Esophagus (tissue), 2 donors: ENCODE results near the gene SKI. TPM values are rescaled to one million over a fixed set of nuclear protein-coding genes. Genes with fewer than 3 reads are reported as not detected.
"Not testable (repeated sequence)": the region's sequence is repeated elsewhere in the genome, so short reads cannot be mapped to it uniquely, and the experiment has no call there.

Source experiments
- H3K27ac ChIP-seq, 2 donors: one replicate each; pipeline ENCODE4 v1.5.1; 2013; ENCODE audit warnings: low read depth in 2 of 2, mild to moderate bottlenecking in 2 of 2, inconsistent platforms in 1 of 2, low read length in 1 of 2, moderate library complexity in 1 of 2
- H3K27me3 ChIP-seq, 2 donors: one replicate each; pipeline ENCODE4 v1.6.1; 2013; ENCODE audit warnings: low read length in 2 of 2, control low read depth in 1 of 2, mild to moderate bottlenecking in 1 of 2; ENCODE audit not compliant: insufficient read depth in 2 of 2, control insufficient read depth in 1 of 2
- H3K36me3 ChIP-seq, 2 donors: one replicate each; pipeline ENCODE4 v1.6.1; 2013; ENCODE audit warnings: low read length in 1 of 2; ENCODE audit not compliant: control insufficient read depth in 2 of 2, insufficient read depth in 2 of 2
- H3K4me1 ChIP-seq, 2 donors: one replicate each; pipeline ENCODE4 v1.6.1; 2013; ENCODE audit warnings: low read length in 1 of 2; ENCODE audit not compliant: control insufficient read depth in 2 of 2, insufficient read depth in 2 of 2
- H3K4me3 ChIP-seq, 2 donors: one replicate each; pipeline ENCODE4 v1.5.1; 2013; ENCODE audit warnings: low read length in 2 of 2, mild to moderate bottlenecking in 2 of 2, low read depth in 1 of 2, moderate library complexity in 1 of 2
- H3K9me3 ChIP-seq, 2 donors: one replicate each; pipeline ENCODE4 v1.6.1; 2013; ENCODE audit warnings: mild to moderate bottlenecking in 2 of 2, low read depth in 1 of 2, low read length in 1 of 2, moderate library complexity in 1 of 2; ENCODE audit not compliant: control insufficient read depth in 2 of 2, insufficient read depth in 1 of 2
- WGBS, 2 donors: extraction: QIAGEN DNeasy Blood & Tissue Kit; methylation state at CpG; one replicate each; pipeline ENCODE4 v1.1.7; 2013; 5-methylcytosine and 5-hydroxymethylcytosine counted together
- polyA plus RNA-seq, 2 donors: library from polyadenylated mRNA; stranded (reverse); fragments of 200-250 nt; gene quantifications; one replicate each; pipeline ENCODE4 v1.2.3, GENCODE V29; 2013
- donor health status: healthy with polysubstance abuse.
- donor health status: Bipolar disorder and iron deficiency.

SKI gene
- polyA plus RNA-seq, 2 donors = 11.5 to 12.8 TPM

DNA sequence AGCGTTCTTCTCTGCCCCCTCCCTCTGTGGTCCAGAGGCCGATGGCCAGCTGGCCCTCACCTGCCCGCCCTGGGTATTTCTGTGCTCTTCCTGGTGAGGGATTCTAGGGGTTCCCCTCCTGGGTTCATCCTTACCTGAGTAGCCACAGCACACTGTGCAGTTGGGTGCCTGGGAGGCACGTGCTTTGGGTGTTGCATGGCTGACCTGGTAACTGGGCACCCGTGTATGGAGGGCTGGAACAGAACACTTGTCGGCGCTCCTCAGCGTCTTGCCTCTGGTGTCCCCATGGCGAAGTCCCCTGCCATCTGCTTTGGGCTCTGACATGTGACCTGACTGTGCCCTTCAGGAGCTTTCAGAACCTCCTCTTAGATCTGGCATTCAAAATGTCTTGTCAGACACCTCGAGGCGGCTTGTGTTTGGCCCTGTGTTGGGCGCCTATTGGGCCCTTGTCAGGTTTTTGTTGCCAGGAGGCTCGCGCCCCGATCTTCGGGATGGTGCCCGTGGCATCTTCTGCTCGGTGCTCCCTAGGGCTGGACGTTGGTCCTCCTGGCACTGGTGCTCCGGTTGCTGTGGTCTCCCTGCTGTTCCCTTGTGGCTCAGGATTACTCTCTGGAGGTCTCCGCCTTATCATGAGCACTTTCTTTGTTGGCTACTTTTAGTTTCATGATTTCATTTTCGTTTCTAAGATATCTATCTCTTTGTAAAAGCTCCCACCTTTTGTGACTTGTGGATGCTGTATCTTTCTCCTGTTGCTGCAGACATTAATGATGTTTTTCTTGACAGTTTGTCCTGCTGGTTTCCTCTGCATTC, 28.5 kb downstream of the SKI start:
- H3K36me3 ChIP-seq = peaks cover 0 to 7% of the 10 kb centered on the region in 2 donors
- peaks cover 10 to 53% of the 10 kb centered on the region in 2 donors for H3K4me1 ChIP-seq
- 84 to 86% methylated on average over 22 of the region's 22 CpGs for WGBS, 2 donors
- H3K27ac ChIP-seq = peak overlapping the region; percentile 72 to 78
- no peaks in the 10 kb centered on the region for H3K27me3 ChIP-seq
- peaks cover 0 to 3% of the 10 kb centered on the region in 2 donors for H3K9me3 ChIP-seq
- no peak overlapping the region for H3K4me3 ChIP-seq

DNA sequence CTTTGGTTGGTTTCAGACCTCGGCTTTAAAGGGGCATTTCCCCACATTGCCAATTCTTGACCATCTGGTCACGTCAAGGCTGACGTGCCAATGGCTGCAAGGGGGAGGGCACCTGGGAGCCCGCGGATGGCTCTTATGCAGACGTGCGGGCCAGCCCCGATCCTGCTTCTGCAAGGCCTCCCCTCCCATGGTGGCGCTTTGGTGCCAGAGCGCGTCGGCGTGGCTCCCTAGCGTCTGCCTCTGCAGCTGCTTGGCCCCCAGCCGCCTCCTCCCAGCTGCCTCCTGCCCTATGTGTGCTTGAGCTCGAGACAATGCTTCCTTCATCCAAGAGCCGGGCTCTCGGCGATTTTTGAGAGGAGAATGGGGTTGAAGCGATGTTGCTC, 29.1 kb downstream of the SKI start:
- Histone ChIP-seq H3K4me1 (peaks cover 6 to 48% of the 10 kb centered on the region in 2 donors), H3K9me3 (peaks cover 0 to 3% of the 10 kb centered on the region in 2 donors), H3K4me3 (no peak overlapping the region), H3K27ac (peak overlapping the region in 1 of 2 donors; percentile 42), H3K27me3 (no peaks in the 10 kb centered on the region), H3K36me3 (peaks cover 0 to 7% of the 10 kb centered on the region in 2 donors)
- WGBS, 2 donors = 81 to 82% methylated on average over 20 of the region's 20 CpGs

DNA sequence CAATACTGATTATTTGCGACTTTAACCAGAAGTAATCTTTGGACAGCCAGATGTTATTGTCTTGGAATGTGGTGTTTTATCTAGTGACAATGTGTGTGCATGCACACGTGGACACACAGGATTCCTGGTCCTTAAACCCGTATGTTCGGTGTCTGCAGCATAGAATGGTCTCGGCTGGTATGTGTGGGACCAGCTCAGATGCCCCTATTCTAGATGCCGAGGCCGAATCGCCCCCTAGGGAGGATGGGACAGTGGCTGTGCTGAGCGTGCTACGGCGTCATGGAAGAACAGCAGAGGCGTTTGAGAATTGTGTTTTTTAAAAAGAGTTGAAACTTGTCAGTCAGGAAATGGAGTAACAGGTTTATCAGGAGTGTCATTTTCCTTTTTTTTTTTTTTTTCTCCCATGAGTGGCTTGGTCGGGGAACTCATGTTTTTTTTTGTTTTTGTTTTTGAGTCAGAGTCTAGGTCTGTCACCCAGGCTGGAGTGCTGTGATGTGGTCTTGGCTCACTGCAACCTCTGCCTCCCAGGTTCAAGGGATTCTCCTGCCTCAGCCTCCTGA, 30.1 kb downstream of the SKI start:
- Histone ChIP-seq H3K9me3 (peaks cover 0 to 3% of the 10 kb centered on the region in 2 donors), H3K4me3 (no peak overlapping the region), H3K27me3 (no peaks in the 10 kb centered on the region), H3K36me3 (peaks cover 0 to 7% of the 10 kb centered on the region in 2 donors), H3K4me1 (peaks cover 4 to 42% of the 10 kb centered on the region in 2 donors), H3K27ac (peak overlapping the region; percentile 38 to 87)
- WGBS, 2 donors = 35 to 43% methylated on average over 13 of the region's 13 CpGs

DNA sequence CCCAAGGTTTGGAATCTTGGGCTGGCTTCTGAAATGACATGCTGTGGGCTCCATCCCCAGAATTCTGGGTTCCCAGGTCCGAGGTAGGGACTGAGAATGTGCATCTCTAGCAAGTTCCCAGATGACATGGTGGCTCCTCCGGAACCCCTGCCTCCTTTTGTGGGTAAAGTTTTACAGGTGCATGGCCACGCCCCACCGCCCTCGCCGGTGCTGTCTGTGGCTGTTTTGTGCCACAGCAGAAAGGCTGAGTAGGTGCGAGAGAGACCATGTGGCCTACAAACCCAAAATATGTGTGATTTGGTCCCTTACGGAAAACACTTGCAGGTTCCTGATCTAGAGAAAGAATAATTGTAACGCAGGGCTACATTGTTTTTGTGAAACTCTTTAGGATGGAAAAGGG, 30.9 kb downstream of the SKI start:
- peak overlapping the region; percentile 64 to 87 for H3K27ac ChIP-seq

DNA sequence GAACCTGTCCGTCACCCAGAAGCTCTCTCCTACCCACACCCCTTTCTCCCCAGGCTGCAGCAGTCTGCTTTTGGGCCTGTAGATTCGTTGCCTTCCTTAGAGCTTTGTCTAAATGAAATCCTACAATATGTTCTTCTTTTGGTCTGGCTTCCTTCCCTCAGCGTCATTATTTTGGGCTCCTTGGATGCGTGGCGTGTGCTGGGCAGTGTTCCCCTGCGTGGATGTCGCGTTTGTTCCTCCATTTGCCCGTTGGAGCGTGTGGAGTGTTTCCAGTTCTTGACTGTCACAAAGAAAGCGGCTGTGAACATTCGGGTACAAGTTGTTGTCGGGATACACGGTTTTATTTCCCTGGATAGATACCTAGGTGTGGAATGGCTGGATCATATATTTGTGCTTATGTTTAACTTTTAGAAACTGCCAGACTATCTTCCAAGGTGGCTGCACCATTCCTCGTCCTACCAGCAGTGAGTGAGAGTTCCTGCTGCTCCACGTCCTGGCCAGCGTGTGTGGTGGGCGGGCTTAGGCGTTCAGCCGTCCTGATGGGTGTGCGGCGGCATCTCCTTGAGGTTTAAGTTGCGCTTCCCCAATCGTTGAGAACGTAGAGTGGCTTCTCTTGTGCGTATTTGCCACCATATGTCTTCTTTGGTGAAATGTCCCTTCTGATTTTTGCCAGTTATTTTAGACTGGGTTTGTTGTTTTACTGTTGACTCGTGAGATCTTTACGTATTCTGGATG, 31.7 kb downstream of the SKI start:
- 76 to 84% methylated on average over 28 of the region's 28 CpGs for WGBS, 2 donors
- H3K9me3 ChIP-seq = peaks cover 0 to 3% of the 10 kb centered on the region in 2 donors
- peaks cover 4 to 28% of the 10 kb centered on the region in 2 donors for H3K4me1 ChIP-seq
- peak overlapping the region in 1 of 2 donors; percentile 33 for H3K27ac ChIP-seq
- H3K36me3 ChIP-seq = no peaks in the 10 kb centered on the region
- H3K27me3 ChIP-seq = no peaks in the 10 kb centered on the region
- no peak overlapping the region for H3K4me3 ChIP-seq

More for the DNA sequence above, 30.9 kb downstream of the SKI start:
- Histone ChIP-seq H3K27me3 (no peaks in the 10 kb centered on the region), H3K36me3 (peaks cover 0 to 2% of the 10 kb centered on the region in 2 donors), H3K4me3 (no peak overlapping the region), H3K4me1 (peaks cover 4 to 36% of the 10 kb centered on the region in 2 donors), H3K9me3 (peaks cover 0 to 3% of the 10 kb centered on the region in 2 donors)
- 74 to 75% methylated on average over 9 of the region's 9 CpGs for WGBS, 2 donors

DNA sequence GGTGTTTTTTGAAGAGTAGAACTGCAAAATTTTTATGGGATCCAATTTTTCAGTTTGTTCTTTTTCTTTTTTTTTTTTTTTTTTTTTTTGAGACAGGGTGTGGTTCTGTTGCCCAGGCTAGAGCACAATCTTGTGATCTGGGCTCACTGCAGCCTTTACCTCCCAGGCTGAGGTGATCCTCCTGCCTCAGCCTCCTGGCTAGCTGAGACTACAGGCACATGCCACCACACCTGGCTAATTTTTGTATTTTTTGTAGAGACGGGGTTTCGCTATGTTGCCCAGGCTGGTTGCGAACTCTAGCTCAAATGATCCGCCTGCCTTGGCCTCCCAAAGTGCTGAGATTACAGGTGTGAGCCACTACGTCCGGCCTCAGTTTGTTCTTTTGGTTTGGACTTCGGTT, 32.4 kb downstream of the SKI start:
- not testable (repeated sequence) for H3K36me3 ChIP-seq, H3K9me3 ChIP-seq, H3K27ac ChIP-seq, H3K27me3 ChIP-seq, H3K4me3 ChIP-seq
- WGBS, 2 donors = 88 to 93% methylated on average over 7 of the region's 7 CpGs
- peaks cover 4 to 25% of the 10 kb centered on the region in 2 donors for H3K4me1 ChIP-seq

DNA sequence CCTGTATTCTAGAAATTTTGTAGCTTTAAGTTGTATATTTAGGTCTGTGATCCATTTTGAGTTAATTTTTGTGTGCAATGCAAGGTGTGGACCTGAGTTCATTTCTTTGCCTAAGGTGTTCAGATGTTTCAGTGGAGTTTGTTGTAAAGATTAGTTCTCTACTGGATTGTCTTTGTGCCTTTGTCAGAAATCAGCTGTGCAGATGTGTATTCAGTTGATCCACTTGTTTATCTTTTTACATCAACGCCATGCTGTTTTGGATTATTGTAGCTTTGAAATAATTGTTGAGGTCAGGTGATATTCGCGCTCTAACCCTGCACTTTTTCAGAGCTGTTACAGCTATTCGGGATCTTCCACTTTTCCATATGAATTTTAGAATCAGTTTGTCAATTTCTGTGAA, 32.8 kb downstream of the SKI start:
- Histone ChIP-seq H3K27ac (no peak overlapping the region), H3K36me3 (no peaks in the 10 kb centered on the region), H3K4me1 (peaks cover 4 to 25% of the 10 kb centered on the region in 2 donors), H3K4me3 (no peak overlapping the region), H3K27me3 (no peaks in the 10 kb centered on the region), H3K9me3 (peaks cover 0 to under 1% of the 10 kb centered on the region in 2 donors)
- WGBS, 2 donors = 72 to 78% methylated on average over 4 of the region's 4 CpGs

DNA sequence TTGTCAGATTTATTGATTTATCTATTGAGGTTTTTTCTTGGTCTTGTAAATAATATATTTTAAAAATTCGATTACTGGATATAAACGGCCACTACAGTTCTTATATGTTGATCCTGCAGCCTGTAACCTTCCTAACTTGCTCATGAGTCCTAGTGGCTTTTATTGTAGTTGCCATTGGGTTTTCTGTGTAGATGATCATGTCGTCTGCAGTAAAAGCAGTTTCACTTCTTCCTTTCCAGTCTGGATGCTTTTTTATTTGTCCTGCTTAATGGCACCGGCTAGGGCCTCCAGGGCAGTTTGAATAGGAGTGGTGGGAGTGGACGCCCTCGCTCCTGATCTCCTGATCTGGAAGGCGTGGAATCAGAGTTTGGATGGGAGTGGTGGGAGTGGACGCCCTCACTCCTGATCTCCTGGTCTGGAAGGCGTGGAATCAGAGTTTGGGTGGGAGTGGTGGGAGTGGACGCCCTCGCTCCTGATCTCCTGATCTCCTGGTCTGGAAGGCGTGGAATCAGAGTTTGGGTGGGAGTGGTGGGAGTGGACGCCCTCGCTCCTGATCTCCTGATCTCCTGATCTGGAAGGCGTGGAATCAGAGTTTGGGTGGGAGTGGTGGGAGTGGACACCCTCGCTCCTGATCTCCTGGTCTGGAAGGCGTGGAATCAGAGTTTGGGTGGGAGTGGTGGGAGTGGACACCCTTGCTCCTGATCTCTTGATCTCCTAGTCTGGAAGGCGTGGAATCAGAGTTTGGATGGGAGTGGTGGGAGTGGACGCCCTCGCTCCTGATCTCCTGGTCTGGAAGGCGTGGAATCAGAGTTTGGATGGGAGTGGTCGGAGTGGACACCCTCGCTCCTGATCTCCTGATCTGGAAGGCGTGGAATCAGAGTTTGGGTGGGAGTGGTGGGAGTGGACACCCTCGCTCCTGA, 33.6 kb downstream of the SKI start:
- peaks cover 4 to 26% of the 10 kb centered on the region in 2 donors for H3K4me1 ChIP-seq
- not testable (repeated sequence) for H3K4me3 ChIP-seq, H3K9me3 ChIP-seq, H3K27ac ChIP-seq, H3K27me3 ChIP-seq, H3K36me3 ChIP-seq
- 87 to 89% methylated on average over 25 of the region's 25 CpGs for WGBS, 2 donors
